GM19240 (cell line): ENCODE measurements around the gene PCBP3.
"Not testable (repeated sequence)": the region's sequence is repeated elsewhere in the genome, so short reads cannot be mapped to it uniquely, and the experiment has no call there.

Source experiments
- DNase-seq: peaks from one replicate; pipeline ENCODE4 v3.0.0; 2011; ENCODE audit warnings: low spot score; ENCODE audit not compliant: insufficient read length

The PCBP3 gene

DNA sequence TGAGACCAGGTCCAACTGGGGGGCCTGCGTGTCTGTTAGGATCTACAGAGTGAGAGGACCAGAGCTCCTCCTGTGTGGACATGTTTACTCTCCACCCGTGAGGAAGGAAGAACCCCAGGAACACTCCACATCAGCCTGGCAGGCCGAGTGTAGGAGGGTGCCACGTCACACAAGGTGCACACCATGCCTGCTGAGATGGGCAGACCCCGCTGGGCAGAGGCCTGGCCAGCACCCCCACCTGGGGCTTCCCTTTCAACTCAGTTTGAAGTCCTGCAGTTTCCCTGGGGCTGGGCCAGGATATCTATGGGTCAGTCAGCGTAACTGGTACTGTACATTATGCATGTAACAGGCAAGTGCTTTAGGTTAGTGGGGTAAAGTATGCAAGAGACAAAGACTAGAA is 30.1 kb upstream of the PCBP3 start:
- DNase-seq = no peak

DNA sequence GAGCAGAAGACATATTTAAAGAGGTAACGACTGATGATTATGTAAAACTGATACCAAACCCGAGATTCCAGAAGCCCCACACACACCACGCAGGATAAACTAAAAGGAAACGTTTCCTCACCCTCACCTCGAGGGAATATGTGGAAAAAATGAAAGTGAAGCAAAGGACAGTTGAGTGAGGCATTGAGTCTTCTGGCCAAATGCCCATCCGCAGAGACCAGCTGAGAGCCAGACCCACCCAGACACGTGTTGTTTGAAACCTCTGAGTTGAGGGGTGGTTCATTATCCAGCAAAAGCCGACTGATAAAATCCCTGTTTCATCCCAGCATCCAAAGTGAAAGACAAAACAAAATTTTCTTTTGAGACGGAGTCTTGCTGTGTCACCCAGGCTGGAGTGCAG is 29.6 kb upstream of the PCBP3 start:
- no peak for DNase-seq

DNA sequence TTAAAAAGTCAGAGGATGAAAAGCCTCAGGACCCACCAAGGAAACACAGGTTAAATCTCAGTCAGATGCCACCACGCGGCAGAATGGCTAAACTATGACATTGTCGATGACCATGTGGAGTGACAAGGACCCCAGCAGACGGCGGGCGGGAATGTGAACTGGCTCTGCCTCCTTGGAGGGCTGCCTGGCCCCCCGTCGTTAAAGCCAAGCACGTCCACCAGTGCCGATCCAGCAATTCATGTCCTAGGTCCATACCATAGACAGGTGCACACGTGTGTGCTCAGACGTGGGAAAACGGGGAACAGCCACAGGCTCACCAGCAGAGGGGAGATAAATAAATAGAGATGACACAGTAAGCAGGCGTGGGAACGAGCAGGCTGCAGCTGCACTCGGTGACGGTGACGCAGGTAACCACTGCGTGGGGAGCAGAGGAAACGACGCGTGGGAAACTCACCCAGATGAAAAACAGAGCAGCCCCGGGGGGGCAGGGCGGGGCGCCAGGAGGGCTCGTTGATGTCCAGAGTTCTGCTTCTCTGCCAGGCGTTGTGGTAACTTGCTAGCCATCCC is 28.3 kb upstream of the PCBP3 start:
- no peak for DNase-seq

DNA sequence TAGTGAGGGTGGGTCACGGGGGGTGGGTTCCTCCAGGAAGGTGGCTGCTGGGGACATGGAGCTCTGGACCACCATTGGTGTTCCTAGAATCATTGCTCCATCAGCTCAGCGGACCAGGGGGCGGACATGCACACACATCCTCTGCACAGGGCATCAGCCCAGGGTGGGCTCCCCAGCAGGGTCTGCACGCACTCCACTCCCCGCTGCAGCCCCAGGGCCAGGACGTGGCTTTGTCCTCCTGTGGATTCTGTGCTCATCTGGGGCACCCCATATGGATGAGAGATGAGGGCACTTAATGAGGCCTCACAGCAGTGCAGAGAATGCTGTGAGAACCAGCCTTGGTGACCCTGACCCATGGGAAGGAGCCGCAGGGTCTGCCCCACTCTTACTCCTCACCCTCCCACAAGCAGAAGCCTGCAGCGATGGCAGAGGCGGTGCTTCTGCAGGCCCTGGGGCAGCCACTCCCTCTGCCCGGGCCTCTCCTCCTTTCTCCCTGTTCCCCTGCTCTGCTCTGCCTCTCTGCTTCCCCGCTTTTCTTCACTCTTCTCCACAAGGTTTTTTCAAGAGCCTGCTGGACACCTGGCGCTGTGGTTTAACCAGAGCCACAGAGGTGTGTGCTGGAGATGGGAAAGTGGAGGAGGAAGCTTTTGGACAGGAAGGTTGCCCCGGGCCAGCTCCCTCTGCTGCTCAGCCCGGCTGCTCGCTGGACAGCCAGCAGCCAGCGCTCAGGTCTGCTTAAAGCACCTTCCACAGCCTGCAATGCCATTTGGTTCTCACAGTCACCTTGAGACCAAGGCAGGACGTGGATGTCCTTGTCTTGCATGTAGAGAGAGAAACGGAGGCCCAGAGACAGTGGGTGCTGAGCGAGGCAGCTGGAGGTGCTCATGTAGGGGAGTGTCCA is 26.3 kb upstream of the PCBP3 start:
- DNase-seq = no peak

DNA sequence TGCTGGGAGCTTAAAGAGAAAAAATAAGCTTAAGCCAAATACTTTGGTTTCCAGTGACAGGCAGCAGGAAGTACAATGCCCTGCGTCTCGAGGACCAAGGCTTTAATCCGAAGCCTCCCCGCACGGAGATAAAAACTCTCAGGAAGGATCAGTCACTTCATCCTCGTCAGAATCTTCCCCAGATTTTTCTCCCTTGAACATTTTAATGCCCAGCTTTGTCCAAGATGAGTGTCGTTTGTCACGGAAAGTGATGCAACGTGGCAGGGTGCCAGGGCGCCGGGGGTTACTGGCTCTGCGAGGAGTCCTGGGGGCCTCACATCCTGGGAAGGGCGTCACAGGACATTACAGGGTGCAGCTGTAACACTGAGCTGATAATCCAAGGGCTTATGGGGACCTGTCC is 25.2 kb upstream of the PCBP3 start:
- no peak for DNase-seq

DNA sequence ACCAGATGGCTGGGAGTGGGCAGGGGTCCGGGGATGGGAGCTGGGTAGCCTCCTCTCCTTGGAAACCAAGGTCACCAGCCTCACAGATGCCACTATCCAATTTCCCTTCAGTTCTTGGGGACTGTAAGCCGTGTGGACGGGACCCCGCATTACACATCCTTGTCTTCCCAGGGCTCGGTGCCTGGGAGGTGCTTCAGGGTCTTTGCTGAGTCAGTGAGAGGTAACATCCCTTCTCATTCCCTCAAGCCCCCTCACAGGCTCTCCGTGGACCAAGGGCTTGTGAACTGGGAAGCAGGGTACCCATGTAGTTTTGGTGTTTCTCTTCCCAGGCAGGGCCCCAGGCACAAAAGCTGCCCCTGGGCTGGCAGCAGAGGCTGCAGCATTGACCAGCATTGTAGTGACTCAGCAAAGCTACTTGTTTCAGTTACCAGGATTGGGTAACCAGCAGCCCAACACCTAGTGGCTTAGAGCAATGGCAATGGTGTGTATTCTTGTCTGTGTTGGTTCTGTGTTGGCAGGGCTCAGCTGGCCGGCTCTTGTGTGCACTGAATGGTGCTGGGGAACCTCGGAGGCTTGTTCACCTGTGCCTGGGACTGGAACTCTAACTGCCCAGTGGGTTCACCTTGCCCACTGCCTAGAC is 24.6 kb upstream of the PCBP3 start:
- DNase-seq = no peak

DNA sequence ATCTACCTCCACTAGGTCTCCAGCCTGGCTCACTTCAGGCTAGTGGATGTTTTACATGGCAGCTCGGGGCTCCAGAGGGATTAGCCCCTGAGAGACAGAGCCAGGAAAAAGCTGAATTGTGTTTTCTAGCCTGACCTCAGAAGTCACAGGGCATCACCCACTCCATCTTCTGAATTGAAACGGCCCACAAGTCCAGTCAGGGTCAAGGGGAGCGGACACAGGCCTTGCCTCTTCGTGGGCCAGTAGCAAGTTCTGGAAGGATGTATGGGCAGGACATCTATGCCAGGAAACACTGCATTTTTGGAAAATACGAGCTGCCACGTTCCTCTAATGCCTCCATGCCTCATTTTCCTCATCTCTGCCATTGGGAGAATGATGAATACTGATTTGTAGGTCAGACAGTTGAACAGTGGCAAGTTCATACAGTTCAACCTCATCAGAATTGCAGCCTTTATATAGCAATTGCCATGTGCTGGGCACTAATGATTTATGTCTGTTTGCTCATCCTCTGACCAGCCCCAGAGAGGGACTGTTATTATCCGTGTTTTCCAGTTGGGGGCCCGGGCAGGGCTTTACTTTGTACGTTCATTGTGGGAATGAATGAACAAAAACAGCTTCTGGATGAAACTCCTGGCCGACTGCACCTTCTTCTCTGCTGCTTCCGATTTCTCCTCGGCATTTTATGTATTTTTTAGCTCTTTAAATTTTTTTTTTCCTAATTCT is 23.2 kb upstream of the PCBP3 start:
- DNase-seq = no peak

DNA sequence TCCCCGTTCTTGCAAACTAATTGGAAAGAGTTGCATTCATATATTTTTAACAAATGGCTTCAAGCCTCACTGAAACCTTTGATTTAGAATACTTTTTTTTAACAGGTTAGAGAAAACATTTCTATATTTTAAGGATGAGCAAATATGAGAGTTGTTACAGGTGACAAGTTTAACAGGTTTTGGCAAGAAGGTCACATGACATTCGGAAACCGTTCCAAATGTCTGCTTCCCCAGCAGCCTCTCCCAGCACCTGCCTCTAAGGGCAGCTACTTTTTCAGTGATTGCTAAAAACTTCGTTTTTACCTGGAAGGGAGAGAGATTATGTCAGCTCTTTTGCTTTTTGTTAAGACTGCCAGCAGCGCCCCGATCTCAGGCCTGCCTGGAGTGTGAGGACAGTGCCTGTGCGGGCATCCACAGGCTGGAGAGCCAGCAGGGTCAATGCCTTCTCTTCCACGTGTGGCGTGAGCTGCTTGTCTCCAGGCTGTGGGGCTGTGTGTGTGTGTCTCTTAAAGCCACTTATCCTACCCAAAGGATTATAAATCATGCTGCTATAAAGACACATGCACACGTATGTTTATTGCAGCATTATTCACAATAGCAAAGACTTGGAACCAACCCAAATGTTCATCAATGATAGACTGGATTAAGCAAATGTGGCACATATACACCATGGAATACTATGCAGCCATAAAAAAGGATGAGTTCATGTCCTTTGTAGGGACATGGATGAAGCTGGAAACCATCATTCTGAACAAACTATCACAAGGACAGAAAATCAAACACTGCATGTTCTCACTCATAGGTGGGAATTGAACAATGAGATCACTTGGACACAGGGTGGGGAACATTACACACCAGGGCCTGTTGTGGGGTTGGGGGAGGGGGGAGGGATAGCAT is 21.8 kb upstream of the PCBP3 start:
- DNase-seq = not testable (repeated sequence)

DNA sequence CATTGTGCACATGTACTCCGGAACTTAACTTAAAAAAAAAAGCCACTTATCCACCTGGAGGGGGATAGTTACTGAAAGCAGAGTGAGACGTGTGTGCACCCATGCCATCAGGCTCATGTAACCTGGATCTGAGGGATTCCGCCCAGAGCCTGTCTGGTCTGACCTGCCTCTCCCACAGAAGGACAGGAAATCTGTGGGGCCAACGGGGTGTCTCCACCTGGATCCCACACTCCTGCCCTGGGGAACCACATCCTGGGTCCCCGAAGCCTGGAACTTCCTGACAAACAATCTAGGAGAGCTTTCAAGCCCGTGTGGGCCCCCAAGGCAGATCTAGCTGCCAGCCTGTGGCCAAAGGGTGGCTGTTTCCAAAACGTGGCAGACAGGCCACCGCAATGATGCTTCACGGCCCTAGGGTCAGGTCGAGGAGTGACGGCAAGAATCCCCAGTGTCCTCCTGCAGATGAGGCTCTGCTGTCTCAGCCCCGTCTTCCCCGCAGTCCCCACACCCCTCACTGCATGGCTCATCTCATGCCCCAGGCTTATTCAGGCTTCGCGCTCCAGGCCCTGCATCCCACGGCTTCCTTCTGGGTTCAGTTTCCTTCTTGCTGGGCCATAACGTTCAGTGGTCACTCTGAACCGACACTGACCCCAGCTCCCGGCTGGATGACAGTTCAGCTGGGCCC is 21.0 kb upstream of the PCBP3 start:
- no peak for DNase-seq

DNA sequence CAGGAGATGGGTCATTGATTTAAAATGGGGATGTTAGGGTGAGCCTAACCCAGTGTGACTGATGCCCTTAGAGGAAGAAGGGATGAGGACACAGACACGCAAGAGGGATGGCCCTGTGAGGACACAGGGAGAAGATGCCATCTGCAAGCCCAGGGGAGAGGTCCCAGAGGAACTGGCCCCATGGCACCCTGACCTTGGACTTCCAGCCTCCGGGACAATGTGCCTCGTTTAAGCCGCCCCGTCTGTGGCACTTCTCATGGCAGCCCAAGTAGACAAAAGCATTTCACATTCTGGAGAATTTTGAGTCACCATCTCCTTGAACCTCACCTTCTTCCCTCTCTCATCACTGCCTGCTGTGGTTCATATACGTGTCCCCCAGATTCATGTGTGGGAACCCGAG is 20.1 kb upstream of the PCBP3 start:
- DNase-seq = no peak

DNA sequence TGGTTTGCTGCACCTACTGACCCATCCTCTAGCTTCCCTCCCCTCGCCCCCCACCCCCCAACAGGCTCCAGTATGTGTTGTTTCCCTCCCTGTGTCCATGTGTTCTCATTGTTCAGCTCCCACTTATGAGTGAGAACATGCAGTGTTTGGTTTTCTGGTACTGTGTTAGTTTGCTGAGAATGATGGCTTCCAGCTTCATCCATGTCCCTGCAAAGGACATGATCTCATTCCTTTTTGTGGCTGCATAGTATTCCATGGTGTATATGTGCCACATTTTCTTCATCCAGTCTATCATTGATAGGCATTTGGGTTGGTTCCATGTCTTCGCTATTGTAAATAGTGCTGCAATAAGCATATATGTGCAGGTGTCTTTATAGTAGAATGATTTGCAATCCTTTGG is 17.4 kb upstream of the PCBP3 start:
- DNase-seq = not testable (repeated sequence)

DNA sequence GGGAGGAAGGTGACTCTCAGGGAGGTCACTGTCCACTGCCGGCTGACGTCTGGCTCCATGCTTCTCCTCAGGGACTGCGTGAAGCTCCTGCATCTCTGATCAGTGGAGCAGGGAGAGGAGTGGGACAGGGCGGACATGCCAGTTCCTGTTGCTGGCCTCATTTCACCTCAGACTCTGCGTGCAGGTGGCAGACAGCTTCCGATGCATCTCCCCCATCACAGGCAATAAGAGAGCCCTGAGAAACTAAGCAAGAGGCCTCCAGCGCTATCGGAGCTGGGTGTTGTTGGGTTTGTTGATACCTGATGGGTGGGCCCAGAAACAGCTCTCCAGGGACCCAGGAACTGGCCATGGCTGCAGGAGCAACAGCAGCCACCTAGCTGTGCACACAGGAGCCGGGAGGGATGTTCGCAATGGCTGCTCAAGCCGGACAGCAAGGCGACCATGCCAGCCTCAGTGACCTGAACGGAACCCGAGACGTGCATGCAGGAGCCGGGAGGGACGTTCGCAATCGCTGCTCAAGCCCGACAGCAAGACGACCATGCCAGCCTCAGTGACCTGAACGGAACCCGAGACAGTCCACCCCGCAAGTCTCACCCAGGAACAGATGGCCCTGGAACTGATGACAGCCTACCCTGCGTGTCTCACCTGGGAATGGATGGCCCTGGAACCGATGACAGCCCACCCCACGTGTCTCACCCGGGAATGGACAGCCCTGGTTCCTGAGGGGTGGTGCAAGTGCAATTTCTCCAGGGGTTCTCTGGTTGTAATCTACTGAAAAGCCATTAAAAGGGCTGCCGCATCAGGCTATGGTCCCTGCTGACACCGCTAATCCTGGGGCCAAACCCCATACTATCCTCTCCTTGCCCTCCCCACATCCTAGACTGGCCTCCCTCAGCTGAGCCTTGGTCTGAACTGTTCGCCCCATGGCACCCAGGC is 14.2 kb upstream of the PCBP3 start:
- DNase-seq = no peak

DNA sequence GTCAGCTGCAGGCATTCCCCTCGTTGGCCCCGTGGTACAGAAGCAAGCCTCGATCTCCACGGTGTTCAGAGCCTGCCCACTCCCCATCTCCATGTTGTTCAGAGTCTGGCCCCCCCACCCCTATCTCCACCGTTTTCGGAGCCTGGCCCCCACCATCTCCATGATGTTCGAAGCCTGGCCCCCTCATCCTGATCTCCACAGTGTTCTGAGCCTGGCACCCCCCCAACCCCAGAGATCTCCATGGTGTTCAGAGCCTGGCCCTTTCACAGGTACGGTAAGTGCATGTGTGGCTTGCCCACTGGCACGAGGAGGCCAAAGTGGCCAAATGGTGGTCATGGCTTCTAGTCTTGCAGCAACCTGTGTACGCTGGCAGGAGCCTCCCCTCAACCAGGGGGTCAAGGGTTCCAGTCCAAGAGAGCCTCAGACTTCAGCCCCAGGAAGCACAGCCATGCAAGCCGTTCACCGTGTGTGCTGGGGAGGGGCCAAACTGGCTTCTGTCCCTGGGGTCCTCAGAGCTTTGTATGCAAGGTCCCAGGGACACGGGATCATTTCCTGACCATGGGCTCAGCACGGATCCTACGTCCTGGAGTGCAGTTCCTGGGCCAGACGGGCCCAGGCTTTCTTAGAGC is 13.3 kb upstream of the PCBP3 start:
- no peak for DNase-seq

DNA sequence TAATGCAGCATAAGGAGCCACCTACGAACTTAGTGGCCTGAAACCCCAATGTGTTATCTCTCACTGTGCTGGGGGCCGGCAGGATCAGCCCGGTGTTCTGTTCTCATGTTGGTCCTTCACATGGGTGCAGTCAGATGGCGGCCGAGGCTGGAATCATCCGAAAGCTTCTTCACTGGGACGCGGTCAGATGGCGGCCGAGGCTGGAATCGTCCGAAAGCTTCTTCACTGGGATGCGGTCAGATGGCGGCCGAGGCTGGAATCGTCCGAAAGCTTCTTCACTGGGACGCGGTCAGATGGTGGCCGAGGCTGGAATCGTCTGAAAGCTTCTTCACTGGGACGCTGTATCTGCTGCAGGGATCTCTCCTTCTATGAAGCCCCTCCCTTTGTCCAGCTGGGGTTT is 12.6 kb upstream of the PCBP3 start:
- DNase-seq = no peak

DNA sequence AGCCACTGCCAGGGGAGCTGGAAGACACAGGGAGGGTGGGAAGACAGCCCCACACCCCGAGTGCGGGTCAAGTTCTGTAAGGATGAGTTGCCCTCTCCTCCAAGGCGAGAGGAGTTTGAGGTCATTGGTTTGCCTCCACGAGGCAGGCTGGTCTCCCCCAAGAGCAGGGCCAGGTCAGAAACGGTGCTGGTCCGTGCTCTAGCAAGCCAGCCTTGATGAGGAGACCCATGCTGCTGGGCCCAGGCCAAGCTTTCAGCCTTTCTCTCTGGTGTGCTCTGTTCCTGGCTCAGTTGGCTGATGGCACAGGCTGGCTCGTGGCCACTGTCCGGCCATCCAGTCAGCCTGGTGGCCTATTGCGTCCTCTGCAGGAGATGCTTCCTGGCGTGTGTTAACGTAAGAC is 12.0 kb upstream of the PCBP3 start:
- DNase-seq = no peak

DNA sequence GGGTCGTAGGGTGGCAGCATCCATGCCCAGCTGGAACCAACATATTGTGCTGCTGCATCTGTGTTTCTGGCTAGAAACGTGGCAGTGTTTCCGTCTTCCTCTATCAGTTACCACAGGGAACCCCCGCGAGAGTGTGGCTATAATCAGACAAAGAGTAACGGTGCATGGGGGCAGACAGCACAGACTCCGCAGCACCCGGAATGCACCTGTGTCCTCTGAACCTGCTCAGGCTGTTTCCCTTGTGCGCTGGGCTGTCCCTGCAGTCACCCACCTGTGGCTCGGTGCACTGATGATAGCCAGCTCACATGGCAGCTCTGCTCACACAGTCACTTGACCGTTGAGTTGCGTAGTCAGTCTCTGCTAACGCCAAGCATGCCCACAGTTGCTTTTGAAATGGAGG is 11.4 kb upstream of the PCBP3 start:
- DNase-seq = no peak

DNA sequence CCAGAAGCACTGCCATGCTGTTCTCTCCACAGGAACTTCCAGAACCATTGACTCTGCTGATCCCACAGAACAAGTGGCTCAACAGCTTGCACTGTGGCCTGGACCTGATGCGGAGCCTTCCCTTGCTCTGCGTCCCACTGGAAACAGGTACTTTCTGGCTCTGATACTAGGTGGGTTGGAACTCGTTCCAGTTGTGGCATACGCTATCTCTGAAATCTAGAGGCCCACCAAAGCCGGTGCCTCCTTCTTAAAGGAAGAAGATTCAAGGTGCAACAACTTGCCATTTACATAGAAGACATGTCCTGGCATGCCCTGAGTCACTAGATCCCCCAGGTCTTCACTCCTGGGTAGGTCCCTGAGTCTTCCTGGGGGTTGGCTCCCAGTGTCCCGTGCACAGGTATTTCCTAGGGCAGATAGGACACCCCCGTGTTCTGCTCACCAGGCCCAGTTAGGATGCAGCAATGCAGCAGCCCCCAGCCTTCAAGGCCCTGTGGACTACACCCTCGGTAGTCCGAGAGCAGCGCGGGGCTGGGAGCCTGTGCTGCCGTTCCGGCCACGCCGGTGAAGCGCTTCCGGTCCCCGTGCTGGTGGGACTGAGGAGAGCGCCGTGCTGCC is 10.8 kb upstream of the PCBP3 start:
- DNase-seq = no peak

DNA sequence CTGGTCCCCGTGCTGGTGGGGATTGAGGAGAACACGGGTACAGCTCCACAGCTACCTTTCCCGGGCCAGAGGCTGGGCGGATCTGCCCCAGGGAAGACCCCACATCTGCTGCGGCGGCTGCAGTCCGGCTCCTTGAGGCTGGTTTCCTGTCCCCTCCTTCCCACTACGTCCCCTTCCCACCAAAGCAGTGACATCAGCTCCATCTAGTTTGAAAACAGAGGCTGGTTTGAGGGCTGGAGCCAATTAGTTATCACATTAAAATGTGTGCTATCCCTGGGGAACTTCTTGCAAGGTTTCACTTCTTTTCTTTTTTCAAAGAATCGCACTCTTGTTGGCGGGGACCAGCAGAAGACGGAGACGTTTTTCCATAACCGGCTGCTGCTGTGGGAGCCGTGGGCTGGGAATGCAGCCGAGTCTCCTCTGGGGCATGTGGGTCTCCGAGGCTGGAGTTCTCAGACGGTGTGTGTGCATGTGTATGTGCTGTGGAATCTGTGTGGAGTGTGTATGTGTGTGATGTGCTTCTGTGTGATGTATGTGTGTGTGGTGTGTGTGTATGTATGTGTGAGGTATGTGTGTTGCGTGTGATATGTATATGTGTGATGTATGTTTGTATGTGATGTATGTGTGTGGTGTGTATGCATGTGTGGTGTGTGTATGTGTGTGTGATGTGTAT is 8.9 kb upstream of the PCBP3 start:
- no peak for DNase-seq
